Epithelial cell of proximal tubule (primary cell): Measurements from ENCODE around the gene EGR4. TPM values are rescaled to one million over a fixed set of nuclear protein-coding genes. Genes with fewer than 3 reads are reported as not detected.
A peak's percentile ranks its signal among the peaks of the same experiment; 100 is the strongest.

Source experiments
- DNase-seq: peaks from one replicate; pipeline ENCODE4 v3.0.0-alpha.2; 2011; ENCODE audit warnings: low read depth
- H3K4me3 ChIP-seq: 2 replicates; pipeline ENCODE4 v1.5.1; 2011; ENCODE audit warnings: low read depth, mild to moderate bottlenecking, low read length
- total RNA-seq: library from RNA; depleted of rRNA; stranded (reverse); fragments of >200 nt; gene quantifications from 2 replicates; pipeline ENCODE4 v1.2.3, GENCODE V29; 2015
- TF ChIP-seq, protein P1 (sequence below): conservative IDR thresholded peaks from 2 replicates; pipeline ENCODE4 v1.5.1; 2012; ENCODE audit warnings: low read depth, mild to moderate bottlenecking, low read length

Gene EGR4
- total RNA-seq, 1 donor from 2014 or later, result not detected

DNA sequence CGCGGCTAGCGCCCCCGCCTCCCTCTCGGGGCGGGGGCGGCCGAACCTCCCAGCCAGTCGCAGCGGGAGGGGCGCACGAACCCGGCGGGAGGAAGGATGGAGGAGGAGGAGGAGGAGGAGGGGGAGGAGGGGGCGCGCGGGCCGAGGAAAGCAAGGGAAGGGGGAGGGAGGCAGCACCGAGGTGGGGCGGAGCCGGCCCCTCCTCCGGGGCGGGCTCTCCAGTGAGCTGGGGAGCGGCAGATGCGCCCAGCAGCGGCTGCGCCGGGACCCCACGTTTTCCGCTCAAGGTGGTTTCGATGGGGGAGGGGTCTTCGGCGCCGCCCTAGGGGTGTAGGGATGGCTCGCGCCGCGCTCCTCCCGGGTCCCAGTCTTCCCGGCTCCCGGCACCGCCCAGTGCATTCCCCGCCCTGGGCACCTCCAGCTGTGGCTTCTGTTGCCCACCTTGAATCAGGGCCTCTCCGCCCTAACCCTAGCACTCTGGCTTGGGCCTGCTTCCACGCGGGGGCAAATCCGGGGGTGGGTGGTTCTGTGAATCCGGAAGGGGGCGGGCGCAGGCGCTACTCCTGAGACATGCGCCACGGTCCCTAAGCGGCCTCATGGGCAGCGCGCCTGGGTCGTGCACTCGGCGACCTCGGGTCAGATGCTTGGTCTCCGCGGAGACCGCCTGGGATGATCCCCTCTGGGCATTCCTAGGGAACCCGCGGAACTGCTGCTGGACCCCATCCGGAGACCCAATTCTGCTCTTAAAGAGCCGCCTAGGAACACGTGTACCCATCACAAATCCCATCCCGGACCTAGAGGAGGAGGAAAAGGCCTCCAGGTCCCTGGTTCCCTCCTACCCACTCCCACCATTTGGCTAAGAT is 8.8 kb downstream of the EGR4 start, which contains the start of gene FBXO41:
Gene FBXO41, minus strand, starts transcription at position 183 of the 863 bp plus-strand sequence. CDS start 14,848 bp downstream, outside the sequence.
- TF ChIP-seq, protein P1, sequence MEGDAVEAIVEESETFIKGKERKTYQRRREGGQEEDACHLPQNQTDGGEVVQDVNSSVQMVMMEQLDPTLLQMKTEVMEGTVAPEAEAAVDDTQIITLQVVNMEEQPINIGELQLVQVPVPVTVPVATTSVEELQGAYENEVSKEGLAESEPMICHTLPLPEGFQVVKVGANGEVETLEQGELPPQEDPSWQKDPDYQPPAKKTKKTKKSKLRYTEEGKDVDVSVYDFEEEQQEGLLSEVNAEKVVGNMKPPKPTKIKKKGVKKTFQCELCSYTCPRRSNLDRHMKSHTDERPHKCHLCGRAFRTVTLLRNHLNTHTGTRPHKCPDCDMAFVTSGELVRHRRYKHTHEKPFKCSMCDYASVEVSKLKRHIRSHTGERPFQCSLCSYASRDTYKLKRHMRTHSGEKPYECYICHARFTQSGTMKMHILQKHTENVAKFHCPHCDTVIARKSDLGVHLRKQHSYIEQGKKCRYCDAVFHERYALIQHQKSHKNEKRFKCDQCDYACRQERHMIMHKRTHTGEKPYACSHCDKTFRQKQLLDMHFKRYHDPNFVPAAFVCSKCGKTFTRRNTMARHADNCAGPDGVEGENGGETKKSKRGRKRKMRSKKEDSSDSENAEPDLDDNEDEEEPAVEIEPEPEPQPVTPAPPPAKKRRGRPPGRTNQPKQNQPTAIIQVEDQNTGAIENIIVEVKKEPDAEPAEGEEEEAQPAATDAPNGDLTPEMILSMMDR, result no peak
- H3K4me3 ChIP-seq, result peak within 1 kb of the TSS; percentile 80
- DNase-seq, result no peak

DNA sequence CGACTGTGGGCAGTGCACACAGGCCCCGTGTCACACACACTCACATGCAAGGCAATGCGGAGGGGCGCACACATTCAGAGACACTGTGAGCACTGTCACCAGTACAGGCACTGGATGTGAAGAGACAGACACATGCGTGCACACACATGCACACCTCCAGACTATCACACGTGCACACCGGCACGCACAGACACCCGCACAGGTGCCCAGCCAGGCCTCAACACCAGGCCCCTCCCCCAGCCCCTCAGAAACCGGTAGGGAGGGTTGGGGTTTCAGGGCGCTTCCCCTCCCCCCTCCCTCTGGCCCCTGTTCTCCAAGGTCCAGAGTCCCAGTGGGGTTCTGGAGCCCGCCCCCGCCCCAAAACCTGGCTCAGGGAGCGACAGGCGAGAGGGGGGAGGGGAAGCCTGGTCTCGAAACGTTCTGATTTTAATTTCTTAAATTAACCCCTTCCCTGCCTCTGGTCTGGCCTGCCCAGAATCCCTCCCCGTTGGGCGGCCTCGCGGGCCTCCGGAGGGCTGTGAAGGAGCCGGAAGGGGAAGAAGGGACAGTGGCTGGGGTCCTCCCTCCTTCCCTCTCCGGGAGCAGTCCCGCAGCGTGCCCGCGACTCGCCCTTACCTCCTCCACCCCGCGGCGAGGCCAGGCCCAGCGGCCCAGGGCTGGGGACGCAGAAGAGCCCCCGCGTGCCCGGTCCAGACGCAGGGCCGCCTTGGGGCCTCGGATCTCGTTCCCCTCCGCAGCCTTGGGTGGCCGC is 9.6 kb downstream of the EGR4 start:
- DNase-seq, result no peak
- H3K4me3 ChIP-seq, result peak overlapping the region; percentile 80
- TF ChIP-seq, protein P1, result no peak

DNA sequence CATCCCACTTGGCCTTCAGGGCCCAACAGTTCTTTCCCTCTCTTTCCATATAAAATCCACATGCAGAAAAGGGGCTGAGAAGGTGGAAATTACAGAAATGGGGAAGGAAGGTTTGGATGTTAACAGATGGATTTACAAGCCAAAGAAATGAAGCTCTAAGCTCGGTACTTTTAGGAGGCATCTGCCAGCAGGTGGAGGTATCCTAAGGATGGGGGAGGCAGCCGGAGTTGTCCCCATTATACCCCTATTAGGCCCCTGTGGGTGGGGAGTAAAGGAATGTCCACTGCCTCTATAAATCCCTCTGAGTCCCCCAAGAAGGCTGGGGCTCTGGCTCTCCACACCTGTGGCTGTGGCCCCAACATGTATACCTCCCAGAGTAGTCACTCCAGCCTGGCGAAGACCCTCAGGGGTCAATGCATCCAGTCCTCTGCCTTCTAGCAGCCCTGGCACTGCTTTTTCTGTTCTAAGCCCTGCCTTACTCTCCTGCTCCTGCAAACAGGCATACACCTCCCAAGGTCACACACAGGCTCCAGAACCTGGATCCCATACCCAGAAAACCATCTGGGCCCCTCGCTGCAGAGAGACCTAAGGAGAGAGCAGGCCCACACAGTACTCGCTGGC is 10.3 kb downstream of the EGR4 start:
- no peak for DNase-seq
- peak overlapping the region; percentile 80 for H3K4me3 ChIP-seq
- TF ChIP-seq, protein P1, result no peak

DNA sequence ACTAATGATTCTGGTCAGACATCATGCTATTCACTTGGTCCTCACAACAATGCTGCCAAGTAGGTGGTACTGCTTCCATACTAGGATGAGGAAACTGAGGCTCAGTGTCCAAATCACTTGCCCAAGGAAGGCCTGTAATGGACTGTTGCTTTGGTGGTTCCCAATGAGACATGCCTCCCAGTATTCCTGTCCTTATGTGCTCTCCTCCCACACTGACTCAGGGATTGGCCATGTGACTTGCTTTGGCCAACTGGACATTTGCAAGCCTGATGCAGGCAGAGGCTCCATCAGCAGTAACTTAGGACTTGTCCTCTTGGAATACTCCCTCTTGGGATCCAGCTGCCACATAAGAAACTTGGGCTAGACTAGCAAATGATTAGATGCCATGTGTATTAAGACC is 12.1 kb downstream of the EGR4 start:
- TF ChIP-seq, protein P1, result no peak

DNA sequence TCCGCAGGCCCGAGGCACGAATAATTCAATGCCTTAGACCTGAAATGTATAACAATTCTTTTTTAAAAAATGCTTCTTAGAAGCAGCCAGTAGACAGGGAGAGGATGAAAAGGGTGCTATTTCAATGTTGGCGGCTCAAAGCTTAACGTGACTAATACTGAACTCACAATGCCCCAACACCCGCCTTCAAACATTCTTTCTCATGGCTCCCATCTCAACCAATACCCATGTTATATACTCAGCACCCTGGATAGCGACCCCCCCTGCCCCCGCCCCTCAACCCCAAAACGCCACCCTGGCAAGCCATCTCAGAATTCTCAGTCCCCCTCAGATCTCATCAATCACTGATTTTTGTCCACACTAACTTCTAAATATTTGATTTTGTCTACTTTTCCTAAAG is 13.5 kb downstream of the EGR4 start:
- TF ChIP-seq, protein P1, result no peak
- H3K4me3 ChIP-seq, result no peak overlapping the region
- DNase-seq, result no peak

More for the DNA sequence above, 12.1 kb downstream of the EGR4 start:
- DNase-seq, result no peak
- H3K4me3 ChIP-seq, result no peak overlapping the region

DNA sequence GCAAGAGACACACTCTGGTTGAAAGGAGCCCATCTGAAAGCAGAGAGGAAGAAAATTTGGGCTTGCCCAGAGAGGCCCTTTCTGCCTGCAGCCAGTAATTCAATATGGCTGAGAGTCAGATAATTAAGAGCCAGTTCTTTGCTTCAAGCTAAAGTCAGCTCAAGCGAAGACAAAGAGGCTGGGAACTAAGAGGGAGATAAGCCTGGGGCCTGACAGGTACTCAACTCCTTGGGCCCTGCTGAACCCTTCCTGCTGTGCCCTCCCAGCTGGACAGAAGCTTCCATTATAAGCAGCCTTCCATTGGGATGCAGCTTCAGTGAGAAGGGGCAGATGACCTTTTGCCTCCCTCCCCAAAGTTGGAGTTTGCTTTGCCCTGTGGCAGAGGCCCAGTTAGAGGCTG is 21.1 kb downstream of the EGR4 start:
- DNase-seq, result no peak
- TF ChIP-seq, protein P1, result no peak
- no peak overlapping the region for H3K4me3 ChIP-seq
